Caco-2 (cell line): Measurements from ENCODE around the gene C2orf81. TPM values are rescaled to one million over a fixed set of nuclear protein-coding genes. Genes with fewer than 3 reads are reported as not detected.
"Not testable (repeated sequence)": the region's sequence is repeated elsewhere in the genome, so short reads cannot be mapped to it uniquely, and the experiment has no call there.

ENCODE experiments used
- Bru-seq: library from RNA; stranded (reverse); fragments of 400-500 nt; gene quantifications from one replicate; lab custom pipeline; 2021; lab: Mats Ljungman, UMichigan
- BruChase-seq, 2 experiments: library from RNA; stranded (reverse); fragments of 400-500 nt; gene quantifications; one replicate each; lab custom pipeline; 2021; lab: Mats Ljungman, UMichigan
- BruUV-seq: library from RNA; stranded (reverse); fragments of 400-500 nt; replicated peaks from 2 replicates; lab custom pipeline; 2021; lab: Mats Ljungman, UMichigan
- CTCF ChIA-PET: fragments of 300-600 bp; sonication (Branson Sonifier 250); formaldehyde crosslinking; loops from one replicate; lab custom pipeline; 2022; ENCODE audit warnings: antibody characterized with exemption; lab: Charles Lee
- POLR2A ChIA-PET: fragments of 300-600 bp; sonication (Branson Sonifier 250); formaldehyde crosslinking; loops from one replicate; lab custom pipeline; 2022; ENCODE audit warnings: antibody characterized with exemption; lab: Charles Lee
- DNase-seq, 2 experiments: peaks; one replicate each; pipeline versions ENCODE4 v3.0.0 to v3.0.0-alpha.2; 2020 to 2022
- H3K27me3 ChIP-seq: replicated peaks from 2 replicates; pipeline ENCODE4 v1.6.0; 2011; ENCODE audit warnings: low read length; ENCODE audit not compliant: control insufficient read depth, insufficient read depth
- H3K36me3 ChIP-seq: 2 replicates; pipeline ENCODE4 v1.5.1; 2011; ENCODE audit warnings: low read length; ENCODE audit not compliant: control insufficient read depth, insufficient read depth
- H3K4me1 ChIP-seq: fragments of 250-450 bp; sonication (Bioruptor Pico); 2 replicates; pipeline ENCODE4 v1.5.1; 2020; ENCODE audit warnings: mild to moderate bottlenecking
- H3K4me3 ChIP-seq: 2 replicates; pipeline ENCODE4 v1.5.1; 2011; ENCODE audit warnings: low read depth, mild to moderate bottlenecking, control low read depth, low read length
- H3K9me3 ChIP-seq: fragments of 250-450 bp; sonication (Bioruptor Pico); 2 replicates; pipeline ENCODE4 v1.5.1; 2020; ENCODE audit warnings: mild to moderate bottlenecking, moderate library complexity
- H3K27ac Mint-ChIP-seq: one replicate; pipeline ENCODE4 v1.8.0; 2022; ENCODE audit warnings: mixed read lengths; ENCODE audit not compliant: unreplicated experiment
- H3K27me3 Mint-ChIP-seq: one replicate; pipeline ENCODE4 v1.8.0; 2022; ENCODE audit warnings: mixed read lengths; ENCODE audit not compliant: insufficient read depth, unreplicated experiment
- H3K36me3 Mint-ChIP-seq: one replicate; pipeline ENCODE4 v1.8.0; 2022; ENCODE audit warnings: mild to moderate bottlenecking, mixed read lengths; ENCODE audit not compliant: insufficient read depth, unreplicated experiment
- H3K4me1 Mint-ChIP-seq: one replicate; pipeline ENCODE4 v1.8.0; 2022; ENCODE audit warnings: low read depth, mixed read lengths; ENCODE audit not compliant: unreplicated experiment
- H3K4me3 Mint-ChIP-seq: one replicate; pipeline ENCODE4 v1.8.0; 2022; ENCODE audit warnings: mild to moderate bottlenecking, moderate library complexity, mixed read lengths; ENCODE audit not compliant: unreplicated experiment
- H3K9me3 Mint-ChIP-seq: one replicate; pipeline ENCODE4 v1.8.0; 2022; ENCODE audit warnings: mixed read lengths; ENCODE audit not compliant: unreplicated experiment
- CTCF ChIP-seq, 2 experiments: fragments of 200-600 bp in 1 of 2; IDR thresholded peaks; 1 replicate in 1 of 2; 2 replicates in 1 of 2; pipeline versions ENCODE4 v1.5.1 to v1.8.0; 2011 to 2022; ENCODE audit warnings: antibody characterized with exemption in 1 of 2, control low read depth in 1 of 2, inconsistent platforms in 1 of 2, low read depth in 1 of 2, low read length in 1 of 2, mild to moderate bottlenecking in 1 of 2, moderate library complexity in 1 of 2; ENCODE audit not compliant: insufficient read depth in 1 of 2, severe bottlenecking in 1 of 2, unreplicated experiment in 1 of 2
- intact Hi-C: fragments of 100-400 bp; cut with micrococcal nuclease; formaldehyde crosslinking; loops from one replicate; pipeline ENCODE4 v1.10.0; 2022; ENCODE audit not compliant: unreplicated experiment
- long read RNA-seq: library from polyadenylated mRNA; stranded (forward); transcript quantifications from one replicate; pipeline ENCODE4 v2.0.0, GENCODE V29; 2022
- total RNA-seq: library from RNA; stranded (reverse); gene quantifications from 2 replicates; pipeline ENCODE4 v1.2.3, GENCODE V29; 2022

C2orf81 gene
- total RNA-seq (0.84 and 1.7 TPM in 2 replicates), Bru-seq, nascent RNA (not detected), BruChase-seq, experiment 1, labeled RNA remaining after a 2-hour chase (percentile 30 among the genes with signal in this experiment), BruChase-seq, experiment 2, labeled RNA remaining after a 6-hour chase (percentile 36 among the genes with signal in this experiment)
- long read RNA-seq = 0 reads

GRCh38 chr2:74421221-74421870 is at the start of gene C2orf81, which contains the start of gene WDR54:
TSS of gene C2orf81 (minus strand) at chr2:74421619. CDS start at chr2:74421560, 59 bp downstream.
TSS of gene WDR54 (plus strand) at chr2:74421730. CDS start at chr2:74422154, 424 bp downstream.
- H3K4me1 Mint-ChIP-seq = peaks cover 14% of the 10 kb centered on the region
- intact Hi-C loops = no loop called here
- peak within 1 kb of the TSS; percentile 98 for H3K27ac Mint-ChIP-seq
- BruUV-seq = no TSS peak
- POLR2A ChIA-PET = no interaction called here
- CTCF ChIA-PET = interaction anchor here (0.7 to 1.2 kb wide), 3 partner anchors 30 to 538 kb away, joined by 3 to 4 read pairs (median 3); partner anchors contain the start of gene WBP1
- peak; percentile 86 to 93 for DNase-seq
- Histone ChIP-seq H3K36me3 (peaks cover 1% of the 10 kb centered on the region; the same call in 1 of the 2 replicates), H3K27me3 (no peaks in the 10 kb centered on the region), H3K9me3 (no peaks in the 10 kb centered on the region), H3K4me3 (peak within 1 kb of the TSS; percentile 77), H3K4me1 (no peaks in the 10 kb centered on the region)
- H3K4me3 Mint-ChIP-seq = peak within 1 kb of the TSS; percentile 96
- no peak for TF ChIP-seq CTCF (IDR thresholded peaks at IDR 0.05; ENCODE audit: insufficient read depth in 1 of 2, low read depth in 1 of 2, low read length in 1 of 2, severe bottlenecking in 1 of 2, unreplicated experiment in 1 of 2)
- H3K9me3 Mint-ChIP-seq = no peaks in the 10 kb centered on the region
- H3K27me3 Mint-ChIP-seq = peaks cover 12% of the 10 kb centered on the region
- peaks cover 48% of the 10 kb centered on the region for H3K36me3 Mint-ChIP-seq

GRCh38 chr2:74470742-74471141 is 49.3 kb upstream of the C2orf81 start:
- H3K9me3 Mint-ChIP-seq, BruUV-seq, intact Hi-C loops, H3K27me3 Mint-ChIP-seq, H3K9me3 ChIP-seq, H3K4me1 Mint-ChIP-seq, H3K36me3 ChIP-seq, H3K4me3 ChIP-seq, H3K27me3 ChIP-seq, DNase-seq, H3K4me1 ChIP-seq: not testable (repeated sequence)
- POLR2A ChIA-PET = interaction anchor here (1.3 kb wide), 1 partner anchor 28 kb away, joined by 10 read pairs; no protein-coding TSS in a partner anchor
- H3K27ac Mint-ChIP-seq = peak overlapping the region; percentile 51
- peaks cover 39% of the 10 kb centered on the region for H3K36me3 Mint-ChIP-seq
- peak overlapping the region; percentile 93 for H3K4me3 Mint-ChIP-seq
- CTCF ChIA-PET = interaction anchor here (1.0 kb wide), 1 partner anchor 9 kb away, joined by 3 read pairs; no protein-coding TSS in a partner anchor

- no peak for TF ChIP-seq CTCF (IDR thresholded peaks at IDR 0.05; ENCODE audit: insufficient read depth in 1 of 2, low read depth in 1 of 2, low read length in 1 of 2, severe bottlenecking in 1 of 2, unreplicated experiment in 1 of 2)
- H3K4me3 ChIP-seq = peak overlapping the region; percentile 92
- no peaks in the 10 kb centered on the region for H3K27me3 Mint-ChIP-seq
- POLR2A ChIA-PET = interaction anchor here (1.1 kb wide), 1 partner anchor 24 kb away, joined by 4 read pairs; no protein-coding TSS in a partner anchor
- peaks cover 46% of the 10 kb centered on the region for H3K36me3 Mint-ChIP-seq
- peaks cover 4% of the 10 kb centered on the region for H3K36me3 ChIP-seq
- no peaks in the 10 kb centered on the region for H3K9me3 Mint-ChIP-seq
- no TSS peak for BruUV-seq
- peak overlapping the region; percentile 98 for H3K27ac Mint-ChIP-seq
- H3K27me3 ChIP-seq = no peaks in the 10 kb centered on the region
- DNase-seq = no peak
- intact Hi-C loops = no loop called here
- 0 out of 2 replicates have a peak, but pooled peaks cover 5% of the 10 kb centered on the region for H3K4me1 ChIP-seq
- peaks cover 6% of the 10 kb centered on the region for H3K4me1 Mint-ChIP-seq
- CTCF ChIA-PET = interaction anchor here (1.8 kb wide), 1 partner anchor 68 kb away, joined by 5 read pairs; no protein-coding TSS in a partner anchor
- no peaks in the 10 kb centered on the region for H3K9me3 ChIP-seq
- H3K4me3 Mint-ChIP-seq = peak overlapping the region; percentile 99
Measured at GRCh38 chr2:74464406-74464805, 43.0 kb upstream of the C2orf81 start.
